ENCODE measurements around the gene NHEJ1. TPM values are rescaled to one million over a fixed set of nuclear protein-coding genes. Genes with fewer than 3 reads are reported as not detected.
A peak's percentile ranks its signal among the peaks of the same experiment; 100 is the strongest.

The NHEJ1 gene
- total and polyA plus RNA-seq, 2 of the 13 experiments (the other 11 are each of a cell fraction or from before 2014, with no cell fraction given) = 30.0 to 30.7 TPM

GRCh38 chr2:219176818-219177551 lies 16.4 kb upstream of the NHEJ1 start, which contains the start of gene CNPPD1 (continued):
- TF ChIP-seq NR3C1 (CRISPR knock-in tag; IDR thresholded peaks at IDR 0.05) (no peak), PHF5A (CRISPR knock-in tag; IDR thresholded peaks at IDR 0.05; ENCODE audit: low read depth, unreplicated experiment) (peak; percentile 96), ELF3 (CRISPR knock-in tag; IDR thresholded peaks at IDR 0.05) (peak; percentile 99), PRDM4 (CRISPR knock-in tag; IDR thresholded peaks at IDR 0.05; ENCODE audit: borderline replicate concordance) (peak; percentile 10; the same call in 1 of the 2 replicates), KDM1A (CRISPR knock-in tag; IDR thresholded peaks at IDR 0.05) (peak; percentile 74; the same call in 1 of the 2 replicates), MED1 (CRISPR knock-in tag; IDR thresholded peaks at IDR 0.05) (peak; percentile 91), SIX4 (CRISPR knock-in tag; IDR thresholded peaks at IDR 0.05) (peak; percentile 47; the same call in 1 of the 2 replicates), CBX1 (IDR thresholded peaks at IDR 0.05; ENCODE audit: low read depth) (no peak), PHF20 (CRISPR knock-in tag; IDR thresholded peaks at IDR 0.05) (peak; percentile 81; the same call in 1 of the 2 replicates), ZSCAN30 (CRISPR knock-in tag; IDR thresholded peaks at IDR 0.05) (peak; percentile 88), TP53 (CRISPR knock-in tag; conservative IDR thresholded peaks at IDR 0.05) (0 out of 2 replicates have a peak, but pooled peaks have one; percentile 65), SYNCRIP (IDR thresholded peaks at IDR 0.05; ENCODE audit: insufficient read depth, low read depth, low read length) (no peak), SATB2 (CRISPR knock-in tag; IDR thresholded peaks at IDR 0.05) (peak; percentile 83), CENPX (CRISPR knock-in tag; IDR thresholded peaks at IDR 0.05) (no peak)
- TF ChIP-seq, protein P1, sequence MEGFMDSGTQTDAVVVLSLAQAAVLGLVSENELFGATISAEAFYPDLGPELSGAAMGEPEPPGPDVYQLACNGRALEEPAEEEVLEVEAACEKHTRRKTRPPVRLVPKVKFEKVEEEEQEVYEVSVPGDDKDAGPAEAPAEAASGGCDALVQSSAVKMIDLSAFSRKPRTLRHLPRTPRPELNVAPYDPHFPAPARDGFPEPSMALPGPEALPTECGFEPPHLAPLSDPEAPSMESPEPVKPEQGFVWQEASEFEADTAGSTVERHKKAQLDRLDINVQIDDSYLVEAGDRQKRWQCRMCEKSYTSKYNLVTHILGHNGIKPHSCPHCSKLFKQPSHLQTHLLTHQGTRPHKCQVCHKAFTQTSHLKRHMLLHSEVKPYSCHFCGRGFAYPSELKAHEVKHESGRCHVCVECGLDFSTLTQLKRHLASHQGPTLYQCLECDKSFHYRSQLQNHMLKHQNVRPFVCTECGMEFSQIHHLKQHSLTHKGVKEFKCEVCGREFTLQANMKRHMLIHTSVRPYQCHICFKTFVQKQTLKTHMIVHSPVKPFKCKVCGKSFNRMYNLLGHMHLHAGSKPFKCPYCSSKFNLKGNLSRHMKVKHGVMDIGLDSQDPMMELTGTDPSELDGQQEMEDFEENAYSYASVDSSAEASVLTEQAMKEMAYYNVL (CRISPR knock-in tag; IDR thresholded peaks at IDR 0.05; ENCODE audit: borderline replicate concordance) = peak; percentile 72
- TF ChIP-seq, protein P2, sequence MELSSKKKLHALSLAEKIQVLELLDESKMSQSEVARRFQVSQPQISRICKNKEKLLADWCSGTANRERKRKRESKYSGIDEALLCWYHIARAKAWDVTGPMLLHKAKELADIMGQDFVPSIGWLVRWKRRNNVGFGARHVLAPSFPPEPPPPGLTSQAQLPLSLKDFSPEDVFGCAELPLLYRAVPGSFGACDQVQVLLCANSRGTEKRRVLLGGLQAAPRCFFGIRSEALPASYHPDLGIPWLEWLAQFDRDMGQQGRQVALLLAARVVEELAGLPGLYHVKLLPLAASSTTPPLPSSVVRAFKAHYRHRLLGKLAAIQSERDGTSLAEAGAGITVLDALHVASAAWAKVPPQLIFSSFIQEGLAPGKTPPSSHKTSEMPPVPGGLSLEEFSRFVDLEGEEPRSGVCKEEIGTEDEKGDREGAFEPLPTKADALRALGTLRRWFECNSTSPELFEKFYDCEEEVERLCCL (CRISPR knock-in tag; IDR thresholded peaks at IDR 0.05; ENCODE audit: borderline replicate concordance) = peak; percentile 66; the same call in 1 of the 2 replicates
- TF ChIP-seq, protein P3, sequence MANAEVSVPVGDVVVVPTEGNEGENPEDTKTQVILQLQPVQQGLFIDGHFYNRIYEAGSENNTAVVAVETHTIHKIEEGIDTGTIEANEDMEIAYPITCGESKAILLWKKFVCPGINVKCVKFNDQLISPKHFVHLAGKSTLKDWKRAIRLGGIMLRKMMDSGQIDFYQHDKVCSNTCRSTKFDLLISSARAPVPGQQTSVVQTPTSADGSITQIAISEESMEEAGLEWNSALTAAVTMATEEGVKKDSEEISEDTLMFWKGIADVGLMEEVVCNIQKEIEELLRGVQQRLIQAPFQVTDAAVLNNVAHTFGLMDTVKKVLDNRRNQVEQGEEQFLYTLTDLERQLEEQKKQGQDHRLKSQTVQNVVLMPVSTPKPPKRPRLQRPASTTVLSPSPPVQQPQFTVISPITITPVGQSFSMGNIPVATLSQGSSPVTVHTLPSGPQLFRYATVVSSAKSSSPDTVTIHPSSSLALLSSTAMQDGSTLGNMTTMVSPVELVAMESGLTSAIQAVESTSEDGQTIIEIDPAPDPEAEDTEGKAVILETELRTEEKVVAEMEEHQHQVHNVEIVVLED (CRISPR knock-in tag; IDR thresholded peaks at IDR 0.05; ENCODE audit: borderline replicate concordance) = peak; percentile 90
- TF ChIP-seq, protein P4, sequence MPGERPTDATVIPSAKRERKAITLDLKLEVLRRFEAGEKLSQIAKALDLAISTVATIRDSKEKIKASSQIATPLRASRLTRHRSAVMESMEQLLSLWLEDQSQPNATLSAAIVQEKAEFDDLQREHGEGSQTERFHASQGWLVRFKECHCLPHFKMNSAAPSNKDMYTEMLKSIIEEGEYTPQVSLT (CRISPR knock-in tag; IDR thresholded peaks at IDR 0.05; ENCODE audit: borderline replicate concordance, low read depth) = no peak

Measured in HepG2 (cell line).